ENCODE results near the gene NDUFA9.
A peak's percentile ranks its signal among the peaks of the same experiment; 100 is the strongest.

DNA sequence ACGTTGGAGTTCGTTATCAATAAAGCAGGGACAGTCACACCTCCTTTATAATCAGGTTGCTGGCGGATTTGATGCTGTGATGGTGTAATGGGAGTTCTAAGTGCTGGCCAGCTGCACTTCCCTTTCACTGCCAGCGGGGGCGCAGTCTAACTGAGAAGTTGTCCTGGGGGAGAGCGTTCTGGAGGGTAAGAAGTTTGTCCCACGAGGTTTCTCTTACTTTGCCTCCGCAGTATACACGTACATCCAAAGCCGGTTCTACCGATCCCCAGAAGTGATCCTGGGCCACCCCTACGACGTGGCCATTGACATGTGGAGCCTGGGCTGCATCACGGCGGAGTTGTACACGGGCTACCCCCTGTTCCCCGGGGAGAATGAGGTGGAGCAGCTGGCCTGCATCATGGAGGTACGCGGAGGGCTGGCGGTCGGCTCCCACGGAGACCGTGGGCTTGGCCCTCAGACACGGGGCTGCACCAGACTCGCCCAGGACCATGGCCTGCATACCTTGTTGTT, 44.2 kb upstream of the NDUFA9 start:
- TF ChIP-seq, protein P1, sequence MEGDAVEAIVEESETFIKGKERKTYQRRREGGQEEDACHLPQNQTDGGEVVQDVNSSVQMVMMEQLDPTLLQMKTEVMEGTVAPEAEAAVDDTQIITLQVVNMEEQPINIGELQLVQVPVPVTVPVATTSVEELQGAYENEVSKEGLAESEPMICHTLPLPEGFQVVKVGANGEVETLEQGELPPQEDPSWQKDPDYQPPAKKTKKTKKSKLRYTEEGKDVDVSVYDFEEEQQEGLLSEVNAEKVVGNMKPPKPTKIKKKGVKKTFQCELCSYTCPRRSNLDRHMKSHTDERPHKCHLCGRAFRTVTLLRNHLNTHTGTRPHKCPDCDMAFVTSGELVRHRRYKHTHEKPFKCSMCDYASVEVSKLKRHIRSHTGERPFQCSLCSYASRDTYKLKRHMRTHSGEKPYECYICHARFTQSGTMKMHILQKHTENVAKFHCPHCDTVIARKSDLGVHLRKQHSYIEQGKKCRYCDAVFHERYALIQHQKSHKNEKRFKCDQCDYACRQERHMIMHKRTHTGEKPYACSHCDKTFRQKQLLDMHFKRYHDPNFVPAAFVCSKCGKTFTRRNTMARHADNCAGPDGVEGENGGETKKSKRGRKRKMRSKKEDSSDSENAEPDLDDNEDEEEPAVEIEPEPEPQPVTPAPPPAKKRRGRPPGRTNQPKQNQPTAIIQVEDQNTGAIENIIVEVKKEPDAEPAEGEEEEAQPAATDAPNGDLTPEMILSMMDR (IDR thresholded peaks at IDR 0.05), result peak; percentile 94
- TF ChIP-seq, protein P2, sequence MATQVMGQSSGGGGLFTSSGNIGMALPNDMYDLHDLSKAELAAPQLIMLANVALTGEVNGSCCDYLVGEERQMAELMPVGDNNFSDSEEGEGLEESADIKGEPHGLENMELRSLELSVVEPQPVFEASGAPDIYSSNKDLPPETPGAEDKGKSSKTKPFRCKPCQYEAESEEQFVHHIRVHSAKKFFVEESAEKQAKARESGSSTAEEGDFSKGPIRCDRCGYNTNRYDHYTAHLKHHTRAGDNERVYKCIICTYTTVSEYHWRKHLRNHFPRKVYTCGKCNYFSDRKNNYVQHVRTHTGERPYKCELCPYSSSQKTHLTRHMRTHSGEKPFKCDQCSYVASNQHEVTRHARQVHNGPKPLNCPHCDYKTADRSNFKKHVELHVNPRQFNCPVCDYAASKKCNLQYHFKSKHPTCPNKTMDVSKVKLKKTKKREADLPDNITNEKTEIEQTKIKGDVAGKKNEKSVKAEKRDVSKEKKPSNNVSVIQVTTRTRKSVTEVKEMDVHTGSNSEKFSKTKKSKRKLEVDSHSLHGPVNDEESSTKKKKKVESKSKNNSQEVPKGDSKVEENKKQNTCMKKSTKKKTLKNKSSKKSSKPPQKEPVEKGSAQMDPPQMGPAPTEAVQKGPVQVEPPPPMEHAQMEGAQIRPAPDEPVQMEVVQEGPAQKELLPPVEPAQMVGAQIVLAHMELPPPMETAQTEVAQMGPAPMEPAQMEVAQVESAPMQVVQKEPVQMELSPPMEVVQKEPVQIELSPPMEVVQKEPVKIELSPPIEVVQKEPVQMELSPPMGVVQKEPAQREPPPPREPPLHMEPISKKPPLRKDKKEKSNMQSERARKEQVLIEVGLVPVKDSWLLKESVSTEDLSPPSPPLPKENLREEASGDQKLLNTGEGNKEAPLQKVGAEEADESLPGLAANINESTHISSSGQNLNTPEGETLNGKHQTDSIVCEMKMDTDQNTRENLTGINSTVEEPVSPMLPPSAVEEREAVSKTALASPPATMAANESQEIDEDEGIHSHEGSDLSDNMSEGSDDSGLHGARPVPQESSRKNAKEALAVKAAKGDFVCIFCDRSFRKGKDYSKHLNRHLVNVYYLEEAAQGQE (IDR thresholded peaks at IDR 0.05; ENCODE audit: insufficient read depth in 1 of 2, low read depth in 2 of 2, low read length in 1 of 2), result no peak

Measured in Panc1 (cell line).